ENCODE results near the gene NDUFS1. TPM values are rescaled to one million over a fixed set of nuclear protein-coding genes. Genes with fewer than 3 reads are reported as not detected.
"Not testable (repeated sequence)": the region's sequence is repeated elsewhere in the genome, so short reads cannot be mapped to it uniquely, and the experiment has no call there.

Gene NDUFS1
- total RNA-seq, 1 experiment from 2014 or later: 79.2 TPM

DNA sequence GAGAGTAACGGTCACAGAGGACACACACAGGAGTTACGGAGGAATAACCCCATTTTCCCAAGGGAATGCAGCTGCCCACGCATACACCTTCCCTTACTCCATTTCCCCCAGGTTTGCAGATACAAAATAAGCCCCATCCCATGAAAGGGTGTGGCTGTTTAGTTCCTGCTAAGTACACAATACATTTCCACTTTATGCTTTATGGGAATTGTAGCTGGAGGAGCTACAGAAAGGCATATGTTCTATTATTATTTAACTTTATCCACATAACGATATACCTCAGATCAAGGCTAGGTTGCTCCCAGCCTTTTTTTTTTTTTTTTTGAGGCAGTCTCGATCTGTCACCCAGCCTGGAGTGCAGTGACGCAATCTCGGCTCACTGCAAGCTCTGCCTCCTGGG lies 50.5 kb downstream of the NDUFS1 start:
- H3K4me3 Mint-ChIP-seq (ENCODE audit: low read depth, unreplicated experiment): no peak overlapping the region
- CTCF ChIA-PET: interaction anchor here (0.7 kb wide), 1 partner anchor 53 kb away, joined by 5 read pairs; no protein-coding TSS in a partner anchor
- BruUV-seq (replicated peaks): no TSS peak
- H3K4me1 Mint-ChIP-seq (ENCODE audit: low read depth, unreplicated experiment): peaks cover 9% of the 10 kb centered on the region
- peaks cover 3% of the 10 kb centered on the region for H3K36me3 Mint-ChIP-seq (ENCODE audit: insufficient read depth, unreplicated experiment)
- no peaks in the 10 kb centered on the region for H3K9me3 Mint-ChIP-seq (ENCODE audit: low read depth, unreplicated experiment)
- TF ChIP-seq, protein P1, sequence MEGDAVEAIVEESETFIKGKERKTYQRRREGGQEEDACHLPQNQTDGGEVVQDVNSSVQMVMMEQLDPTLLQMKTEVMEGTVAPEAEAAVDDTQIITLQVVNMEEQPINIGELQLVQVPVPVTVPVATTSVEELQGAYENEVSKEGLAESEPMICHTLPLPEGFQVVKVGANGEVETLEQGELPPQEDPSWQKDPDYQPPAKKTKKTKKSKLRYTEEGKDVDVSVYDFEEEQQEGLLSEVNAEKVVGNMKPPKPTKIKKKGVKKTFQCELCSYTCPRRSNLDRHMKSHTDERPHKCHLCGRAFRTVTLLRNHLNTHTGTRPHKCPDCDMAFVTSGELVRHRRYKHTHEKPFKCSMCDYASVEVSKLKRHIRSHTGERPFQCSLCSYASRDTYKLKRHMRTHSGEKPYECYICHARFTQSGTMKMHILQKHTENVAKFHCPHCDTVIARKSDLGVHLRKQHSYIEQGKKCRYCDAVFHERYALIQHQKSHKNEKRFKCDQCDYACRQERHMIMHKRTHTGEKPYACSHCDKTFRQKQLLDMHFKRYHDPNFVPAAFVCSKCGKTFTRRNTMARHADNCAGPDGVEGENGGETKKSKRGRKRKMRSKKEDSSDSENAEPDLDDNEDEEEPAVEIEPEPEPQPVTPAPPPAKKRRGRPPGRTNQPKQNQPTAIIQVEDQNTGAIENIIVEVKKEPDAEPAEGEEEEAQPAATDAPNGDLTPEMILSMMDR (IDR thresholded peaks at IDR 0.05; ENCODE audit: unreplicated experiment): no peak
- intact Hi-C loops (cut with micrococcal nuclease; ENCODE audit: unreplicated experiment): no loop called here
- no peak overlapping the region for H3K27ac Mint-ChIP-seq (ENCODE audit: unreplicated experiment)
- no peak for DNase-seq
- H3K27me3 Mint-ChIP-seq (ENCODE audit: unreplicated experiment): no peaks in the 10 kb centered on the region

- no peak overlapping the region for H3K4me3 Mint-ChIP-seq (ENCODE audit: low read depth, unreplicated experiment)
- TF ChIP-seq, protein P1 (IDR thresholded peaks at IDR 0.05; ENCODE audit: unreplicated experiment): no peak
- CTCF ChIA-PET: no interaction called here
- H3K36me3 Mint-ChIP-seq (ENCODE audit: insufficient read depth, unreplicated experiment): peaks cover 3% of the 10 kb centered on the region
- DNase-seq: no peak
- H3K4me1 Mint-ChIP-seq (ENCODE audit: low read depth, unreplicated experiment): peaks cover 9% of the 10 kb centered on the region
- BruUV-seq (replicated peaks): no TSS peak
- no peaks in the 10 kb centered on the region for H3K27me3 Mint-ChIP-seq (ENCODE audit: unreplicated experiment)
- H3K27ac Mint-ChIP-seq (ENCODE audit: unreplicated experiment): no peak overlapping the region
- intact Hi-C loops (cut with micrococcal nuclease; ENCODE audit: unreplicated experiment): no loop called here
- H3K9me3 Mint-ChIP-seq (ENCODE audit: low read depth, unreplicated experiment): no peaks in the 10 kb centered on the region
These were observed 53.7 kb downstream of the NDUFS1 start for GRCh38 chr2:206105541-206105940.

- Mint-ChIP-seq H3K4me3 (ENCODE audit: low read depth, unreplicated experiment) (no peak overlapping the region), H3K36me3 (ENCODE audit: insufficient read depth, unreplicated experiment) (peaks cover 3% of the 10 kb centered on the region), H3K27ac (ENCODE audit: unreplicated experiment) (no peak overlapping the region), H3K4me1 (ENCODE audit: low read depth, unreplicated experiment) (peaks cover 9% of the 10 kb centered on the region), H3K27me3 (ENCODE audit: unreplicated experiment) (no peaks in the 10 kb centered on the region), H3K9me3 (ENCODE audit: low read depth, unreplicated experiment) (no peaks in the 10 kb centered on the region)
- TF ChIP-seq, protein P1 (IDR thresholded peaks at IDR 0.05; ENCODE audit: unreplicated experiment): no peak
- intact Hi-C loops (cut with micrococcal nuclease; ENCODE audit: unreplicated experiment): no loop called here
- no TSS peak for BruUV-seq (replicated peaks)
- no peak for DNase-seq
- CTCF ChIA-PET: no interaction called here
These were observed 54.2 kb downstream of the NDUFS1 start for GRCh38 chr2:206105038-206105437.

GRCh38 chr2:206098872-206099271 lies 60.4 kb downstream of the NDUFS1 start:
- H3K27ac Mint-ChIP-seq (ENCODE audit: unreplicated experiment); H3K4me3 Mint-ChIP-seq (ENCODE audit: low read depth, unreplicated experiment); H3K9me3 Mint-ChIP-seq (ENCODE audit: low read depth, unreplicated experiment); DNase-seq; H3K4me1 Mint-ChIP-seq (ENCODE audit: low read depth, unreplicated experiment); BruUV-seq (replicated peaks); H3K36me3 Mint-ChIP-seq (ENCODE audit: insufficient read depth, unreplicated experiment); H3K27me3 Mint-ChIP-seq (ENCODE audit: unreplicated experiment); CTCF ChIA-PET; intact Hi-C loops (cut with micrococcal nuclease; ENCODE audit: unreplicated experiment): not testable (repeated sequence)

- CTCF ChIA-PET: no interaction called here
- Mint-ChIP-seq H3K4me3 (ENCODE audit: low read depth, unreplicated experiment) (no peak overlapping the region), H3K4me1 (ENCODE audit: low read depth, unreplicated experiment) (no peaks in the 10 kb centered on the region), H3K9me3 (ENCODE audit: low read depth, unreplicated experiment) (no peaks in the 10 kb centered on the region), H3K36me3 (ENCODE audit: insufficient read depth, unreplicated experiment) (no peaks in the 10 kb centered on the region), H3K27ac (ENCODE audit: unreplicated experiment) (no peak overlapping the region), H3K27me3 (ENCODE audit: unreplicated experiment) (no peaks in the 10 kb centered on the region)
- TF ChIP-seq, protein P1 (IDR thresholded peaks at IDR 0.05; ENCODE audit: unreplicated experiment): no peak
- no TSS peak for BruUV-seq (replicated peaks)
- intact Hi-C loops (cut with micrococcal nuclease; ENCODE audit: unreplicated experiment): no loop called here
- DNase-seq: no peak
These were observed 60.8 kb downstream of the NDUFS1 start for GRCh38 chr2:206098471-206098870.
